Naive thymus-derived CD4-positive, alpha-beta T cell (primary cell): ENCODE measurements around the gene MARCHF3. TPM values are rescaled to one million over a fixed set of nuclear protein-coding genes. Genes with fewer than 3 reads are reported as not detected.
"Not testable (repeated sequence)": the region's sequence is repeated elsewhere in the genome, so short reads cannot be mapped to it uniquely, and the experiment has no call there.

Experiments
- ATAC-seq: fragments of 150-1000 bp; cut with Tn5 transposase; 2 replicates; pipeline ENCODE4 v1.10.0; 2021; ENCODE audit warnings: mild to moderate bottlenecking, moderate library complexity
- CTCF ChIA-PET: fragments of 350-600 bp; sonication (Branson Sonifier 250); formaldehyde crosslinking; loops from one replicate; lab custom pipeline; 2021; ENCODE audit warnings: antibody characterized with exemption; lab: Charles Lee
- POLR2A ChIA-PET: fragments of 350-600 bp; sonication (Branson Sonifier 250); formaldehyde crosslinking; loops from one replicate; lab custom pipeline; 2021; ENCODE audit warnings: antibody characterized with exemption, inconsistent platforms; lab: Charles Lee
- DNase-seq, 9 donors: peaks; one replicate each; pipeline versions ENCODE4 v3.0.0 to v3.0.0-alpha.2; 2020 to 2022; ENCODE audit warnings: mixed read lengths in 1 of 9
- H3K27ac ChIP-seq: one replicate; pipeline ENCODE4 v1.7.0; 2013; ENCODE audit warnings: mild to moderate bottlenecking, low read depth, low read length, moderate library complexity
- H3K27me3 ChIP-seq, 2 donors: one replicate each; pipeline ENCODE4 v1.7.0; 2013; ENCODE audit warnings: low read length in 2 of 2, mild to moderate bottlenecking in 2 of 2, moderate library complexity in 2 of 2; ENCODE audit not compliant: control insufficient read depth in 2 of 2, insufficient read depth in 2 of 2
- H3K36me3 ChIP-seq, 3 experiments: 1 replicate in 2 of 3; 2 replicates in 1 of 3; pipeline ENCODE4 v1.7.0; 2013; ENCODE audit warnings: low read length in 3 of 3, mild to moderate bottlenecking in 3 of 3, moderate library complexity in 1 of 3; ENCODE audit not compliant: insufficient read depth in 3 of 3, control insufficient read depth in 2 of 3
- H3K4me1 ChIP-seq, 2 donors: one replicate each; pipeline ENCODE4 v1.7.0; 2013; ENCODE audit warnings: low read length in 2 of 2, mild to moderate bottlenecking in 2 of 2, moderate library complexity in 1 of 2; ENCODE audit not compliant: control insufficient read depth in 2 of 2, insufficient read depth in 2 of 2
- H3K4me3 ChIP-seq: 2 replicates; pipeline ENCODE4 v1.7.0; 2013; ENCODE audit warnings: mild to moderate bottlenecking, low read length
- H3K9me3 ChIP-seq, 3 experiments: 1 replicate in 2 of 3; 2 replicates in 1 of 3; pipeline ENCODE4 v1.7.0; 2013; ENCODE audit warnings: low read length in 3 of 3; ENCODE audit not compliant: control insufficient read depth in 2 of 3
- H3K27ac Mint-ChIP-seq, 9 donors: one replicate each; pipeline ENCODE4 v1.8.0; 2020 to 2022; ENCODE audit warnings: mixed read lengths in 9 of 9, mild to moderate bottlenecking in 8 of 9, moderate library complexity in 5 of 9, inconsistent platforms in 2 of 9
- H3K27me3 Mint-ChIP-seq, 5 donors: one replicate each; pipeline ENCODE4 v1.8.0; 2021 to 2022; ENCODE audit warnings: mixed read lengths in 5 of 5, mild to moderate bottlenecking in 1 of 5
- H3K36me3 Mint-ChIP-seq, 5 donors: one replicate each; pipeline ENCODE4 v1.8.0; 2020 to 2022; ENCODE audit warnings: mixed read lengths in 5 of 5, mild to moderate bottlenecking in 3 of 5, inconsistent platforms in 1 of 5
- H3K4me1 Mint-ChIP-seq, 7 donors: one replicate each; pipeline ENCODE4 v1.8.0; 2020 to 2022; ENCODE audit warnings: mixed read lengths in 7 of 7, mild to moderate bottlenecking in 3 of 7, inconsistent platforms in 1 of 7
- H3K4me3 Mint-ChIP-seq, 10 donors: one replicate each; pipeline ENCODE4 v1.8.0; 2020 to 2022; ENCODE audit warnings: mild to moderate bottlenecking in 10 of 10, mixed read lengths in 10 of 10, moderate library complexity in 6 of 10, inconsistent platforms in 2 of 10
- H3K9me3 Mint-ChIP-seq, 11 donors: one replicate each; pipeline ENCODE4 v1.8.0; 2020 to 2022; ENCODE audit warnings: mixed read lengths in 11 of 11, mild to moderate bottlenecking in 4 of 11, inconsistent platforms in 1 of 11, moderate library complexity in 1 of 11
- intact Hi-C, 2 donors: fragments of 100-400 bp; cut with micrococcal nuclease; formaldehyde crosslinking; loops; one replicate each; pipeline ENCODE4 v1.15.1; 2023
- polyA plus RNA-seq, 2 donors: library from polyadenylated mRNA; unstranded; fragments of 300-500 nt; fragmentation: Illumina TruSeq; gene quantifications; one replicate each; pipeline ENCODE4 v1.2.3, GENCODE V29; 2021
- total RNA-seq, 6 experiments: library from RNA in 5 of 6; stranded (reverse) in 5 of 6; gene quantifications; 1 replicate in 5 of 6; 2 replicates in 1 of 6; pipeline ENCODE4 v1.2.3 and lab custom pipeline; 2021 to 2026

The MARCHF3 gene
- total and polyA plus RNA-seq, 7 experiments from 2014 or later = 3.1 to 15.4 (median 13.0) TPM

DNA sequence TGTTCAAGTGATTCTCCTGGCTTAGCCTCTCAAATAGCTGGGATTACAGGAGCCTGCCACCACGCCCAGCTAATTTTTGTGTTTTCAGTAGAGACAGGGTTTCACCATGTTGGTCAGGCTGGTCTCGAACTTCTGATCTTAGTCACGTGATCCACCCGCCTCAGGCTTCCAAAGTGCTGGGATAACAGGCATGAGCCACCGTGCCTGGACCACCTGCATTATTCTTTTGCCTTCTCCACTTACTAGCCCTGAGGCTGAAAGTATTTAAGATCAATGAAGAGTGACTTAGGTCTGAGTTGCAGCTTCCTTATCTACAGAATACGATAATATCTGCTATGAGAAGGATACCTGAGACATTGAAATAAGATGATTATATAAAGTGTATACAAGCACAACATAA is 129.6 kb downstream of the MARCHF3 start:
- DNase-seq (no peak), ATAC-seq (no peak)
- no peak overlapping the region for H3K27ac Mint-ChIP-seq
- Histone ChIP-seq H3K27ac (no peak overlapping the region), H3K9me3 (no peaks in the 10 kb centered on the region), H3K27me3 (no peaks in the 10 kb centered on the region), H3K4me3 (no peak overlapping the region), H3K4me1 (no peaks in the 10 kb centered on the region), H3K36me3 (no peaks in the 10 kb centered on the region)
- ChIA-PET POLR2A (no interaction called here), CTCF (no interaction called here)
- H3K4me1 Mint-ChIP-seq = no peaks in the 10 kb centered on the region
- H3K9me3 Mint-ChIP-seq = peaks cover 0 to 7% (median 0%) of the 10 kb centered on the region in 11 donors
- no peaks in the 10 kb centered on the region for H3K27me3 Mint-ChIP-seq
- H3K36me3 Mint-ChIP-seq = peaks cover 7 to 48% (median 22%) of the 10 kb centered on the region in 5 donors
- intact Hi-C loops = no loop called here
- no peak overlapping the region for H3K4me3 Mint-ChIP-seq

DNA sequence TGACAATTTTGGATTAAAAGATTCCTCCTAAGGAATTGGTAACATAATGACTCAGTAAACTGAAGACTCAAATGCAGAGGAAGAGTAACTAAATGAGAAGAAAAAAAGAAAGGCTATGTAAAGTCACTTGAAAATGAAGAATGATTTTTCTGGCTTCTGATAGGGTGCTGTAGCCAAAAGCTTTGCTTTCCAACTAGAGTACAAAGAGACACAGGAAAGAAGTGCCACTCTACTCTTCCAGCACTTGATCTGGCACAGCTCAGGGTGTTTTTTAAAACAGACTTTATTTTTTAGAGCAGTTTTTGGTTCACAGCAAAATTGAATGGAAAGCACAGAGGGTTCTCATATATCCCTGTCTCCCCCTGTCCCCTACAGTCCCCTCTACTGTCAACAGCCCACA is 130.9 kb downstream of the MARCHF3 start:
- no peak overlapping the region for H3K4me3 ChIP-seq
- CTCF ChIA-PET = no interaction called here
- ATAC-seq (no peak), DNase-seq (no peak)
- Mint-ChIP-seq H3K4me1 (no peaks in the 10 kb centered on the region), H3K27ac (peak overlapping the region in 3 of 9 donors; percentile 2 to 38 (median 29)), H3K36me3 (peaks cover 7 to 55% (median 22%) of the 10 kb centered on the region in 5 donors), H3K27me3 (no peaks in the 10 kb centered on the region), H3K9me3 (peaks cover 0 to 9% (median 2%) of the 10 kb centered on the region in 11 donors), H3K4me3 (no peak overlapping the region)
- no peaks in the 10 kb centered on the region for H3K4me1 ChIP-seq
- H3K36me3 ChIP-seq = no peaks in the 10 kb centered on the region
- no peaks in the 10 kb centered on the region for H3K9me3 ChIP-seq
- no peaks in the 10 kb centered on the region for H3K27me3 ChIP-seq
- POLR2A ChIA-PET = no interaction called here
- intact Hi-C loops = no loop called here
- no peak overlapping the region for H3K27ac ChIP-seq

DNA sequence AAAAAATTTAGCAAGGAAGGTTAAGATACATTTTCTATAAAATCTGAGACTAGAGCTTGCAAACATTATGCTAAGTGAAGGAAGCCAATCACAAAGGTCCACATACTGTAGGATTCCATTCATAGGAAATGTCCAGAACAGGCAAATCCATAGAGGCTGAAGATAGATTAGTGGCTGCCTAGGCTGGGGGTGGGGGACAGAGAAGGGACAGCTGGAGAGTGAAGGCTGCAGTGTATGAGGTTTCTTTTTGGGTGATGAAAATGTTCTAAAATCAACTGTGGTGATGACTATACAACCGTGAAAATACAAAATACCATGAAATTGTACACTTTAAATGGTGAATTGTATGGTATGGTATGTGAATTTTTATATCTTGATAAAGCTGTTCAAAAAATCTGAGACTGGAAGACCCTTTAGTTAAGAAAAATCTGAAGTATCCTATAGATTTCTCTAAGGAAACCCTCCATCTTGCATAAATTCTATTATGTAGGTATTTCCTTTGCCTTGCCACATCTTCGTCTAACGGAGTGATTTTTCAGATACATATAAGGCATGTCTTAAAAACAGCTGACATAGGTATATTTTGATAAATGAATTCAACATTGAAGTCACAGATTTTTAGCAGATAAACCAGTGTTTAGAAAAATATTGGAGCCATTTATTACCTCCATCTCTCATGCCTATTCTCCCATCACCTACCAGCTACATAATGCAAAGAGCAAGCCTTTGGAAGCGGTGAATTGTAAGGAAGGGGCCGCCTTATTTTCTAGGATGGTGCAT is 132.3 kb downstream of the MARCHF3 start:
- CTCF ChIA-PET = no interaction called here
- no peaks in the 10 kb centered on the region for H3K27me3 ChIP-seq

DNA sequence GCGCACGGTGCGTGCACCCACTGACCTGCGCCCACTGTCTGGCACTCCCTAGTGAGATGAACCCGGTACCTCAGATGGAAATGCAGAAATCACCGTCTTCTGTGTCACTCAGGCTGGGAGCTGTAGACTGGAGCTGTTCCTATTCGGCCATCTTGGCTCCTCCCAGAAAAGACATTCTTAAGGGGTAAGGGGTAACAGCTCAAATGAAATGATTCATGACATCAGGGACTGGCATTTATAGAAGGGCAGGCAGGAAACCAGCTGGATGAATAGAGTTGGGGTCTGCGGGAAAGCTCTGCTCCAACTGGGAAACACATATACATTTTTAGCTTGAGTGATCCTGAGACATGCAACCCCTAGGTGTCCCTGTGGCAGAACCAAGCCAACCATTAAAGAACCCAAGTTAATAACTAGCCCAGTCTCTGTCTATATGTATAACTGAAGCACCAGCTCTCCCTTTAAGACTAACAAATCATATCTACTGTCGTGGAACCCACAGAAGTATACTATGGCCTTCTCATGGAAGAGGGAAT is 134.1 kb downstream of the MARCHF3 start:
- ChIA-PET CTCF (interaction anchor here (0.6 kb wide), 1 partner anchor 86 kb away, joined by 3 read pairs; no protein-coding TSS in a partner anchor), POLR2A (no interaction called here)
- Histone ChIP-seq H3K4me3 (no peak overlapping the region), H3K4me1 (no peaks in the 10 kb centered on the region), H3K36me3 (no peaks in the 10 kb centered on the region), H3K9me3 (no peaks in the 10 kb centered on the region), H3K27me3 (no peaks in the 10 kb centered on the region), H3K27ac (no peak overlapping the region)
- Mint-ChIP-seq H3K4me3 (no peak overlapping the region), H3K9me3 (peaks cover 0 to 8% (median 0%) of the 10 kb centered on the region in 11 donors), H3K27ac (no peak overlapping the region), H3K27me3 (no peaks in the 10 kb centered on the region), H3K36me3 (peaks cover under 1 to 43% (median 15%) of the 10 kb centered on the region in 5 donors), H3K4me1 (no peaks in the 10 kb centered on the region)
- intact Hi-C loops = no loop called here
- ATAC-seq (no peak), DNase-seq (no peak)

More for the DNA sequence above, 132.3 kb downstream of the MARCHF3 start:
- ATAC-seq (no peak), DNase-seq (no peak)
- Mint-ChIP-seq H3K27me3 (no peaks in the 10 kb centered on the region), H3K36me3 (peaks cover 7 to 55% (median 20%) of the 10 kb centered on the region in 5 donors), H3K27ac (no peak overlapping the region), H3K4me1 (no peaks in the 10 kb centered on the region), H3K4me3 (no peak overlapping the region), H3K9me3 (peaks cover 0 to 9% (median 2%) of the 10 kb centered on the region in 11 donors)
- intact Hi-C loops = no loop called here
- H3K9me3 ChIP-seq = no peaks in the 10 kb centered on the region
- POLR2A ChIA-PET = no interaction called here
- H3K36me3 ChIP-seq = no peaks in the 10 kb centered on the region
- no peak overlapping the region for H3K27ac ChIP-seq
- H3K4me3 ChIP-seq = no peak overlapping the region
- no peaks in the 10 kb centered on the region for H3K4me1 ChIP-seq

DNA sequence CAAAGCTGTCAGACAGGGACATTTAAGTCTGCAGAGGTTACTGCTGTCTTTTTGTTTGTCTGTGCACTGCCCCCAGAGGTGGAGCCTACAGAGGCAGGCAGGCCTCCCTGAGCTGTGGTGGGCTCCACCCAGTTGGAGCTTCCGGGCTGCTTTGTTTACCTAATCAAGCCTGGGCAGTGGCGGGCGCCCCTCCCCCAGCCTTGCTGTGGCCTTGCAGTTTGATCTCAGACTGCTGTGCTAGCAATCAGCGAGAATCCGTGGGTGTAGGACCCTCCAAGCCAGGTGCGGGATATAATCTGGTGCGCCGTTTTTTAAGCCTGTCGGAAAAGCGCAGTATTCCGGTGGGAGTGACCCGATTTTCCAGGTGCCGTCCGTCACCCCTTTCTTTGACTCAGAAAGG is 134.6 kb downstream of the MARCHF3 start:
- H3K27me3 Mint-ChIP-seq, H3K27ac ChIP-seq, intact Hi-C loops, H3K4me3 ChIP-seq, H3K27ac Mint-ChIP-seq, DNase-seq, ATAC-seq, H3K4me3 Mint-ChIP-seq, H3K36me3 ChIP-seq, H3K9me3 ChIP-seq, H3K27me3 ChIP-seq, H3K4me1 Mint-ChIP-seq, POLR2A ChIA-PET, H3K9me3 Mint-ChIP-seq, H3K4me1 ChIP-seq: not testable (repeated sequence)
- CTCF ChIA-PET = interaction anchor here (0.6 kb wide), 1 partner anchor 86 kb away, joined by 3 read pairs; no protein-coding TSS in a partner anchor
- peaks cover 0 to 41% (median 15%) of the 10 kb centered on the region in 5 donors for H3K36me3 Mint-ChIP-seq

DNA sequence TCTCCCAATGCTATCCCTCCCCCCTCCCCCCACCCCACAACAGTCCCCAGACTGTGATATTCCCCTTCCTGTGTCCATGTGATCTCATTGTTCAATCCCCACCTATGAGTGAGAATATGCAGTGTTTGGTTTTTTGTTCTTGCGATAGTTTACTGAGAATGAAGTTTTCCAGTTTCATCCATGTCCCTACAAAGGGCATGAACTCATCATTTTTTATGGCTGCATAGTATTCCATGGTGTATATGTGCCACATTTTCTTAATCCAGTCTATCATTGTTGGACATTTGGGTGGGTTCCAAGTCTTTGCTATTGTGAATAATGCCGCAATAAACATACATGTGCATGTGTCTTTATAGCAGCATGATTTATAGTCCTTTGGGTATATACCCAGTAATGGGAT is 139.9 kb downstream of the MARCHF3 start:
- DNase-seq, H3K27ac Mint-ChIP-seq, H3K4me3 ChIP-seq, H3K4me1 Mint-ChIP-seq, POLR2A ChIA-PET, H3K27me3 Mint-ChIP-seq, intact Hi-C loops, H3K36me3 ChIP-seq, ATAC-seq, H3K27me3 ChIP-seq, CTCF ChIA-PET, H3K27ac ChIP-seq, H3K4me3 Mint-ChIP-seq, H3K4me1 ChIP-seq, H3K9me3 ChIP-seq, H3K9me3 Mint-ChIP-seq: not testable (repeated sequence)
- H3K36me3 Mint-ChIP-seq = peaks cover 0 to 10% (median 0%) of the 10 kb centered on the region in 5 donors
